ENCODE measurements around the gene BMP6. TPM values are rescaled to one million over a fixed set of nuclear protein-coding genes. Genes with fewer than 3 reads are reported as not detected.

The BMP6 gene
- total RNA-seq, 1 experiment from 2014 or later, result 0.15 TPM

DNA sequence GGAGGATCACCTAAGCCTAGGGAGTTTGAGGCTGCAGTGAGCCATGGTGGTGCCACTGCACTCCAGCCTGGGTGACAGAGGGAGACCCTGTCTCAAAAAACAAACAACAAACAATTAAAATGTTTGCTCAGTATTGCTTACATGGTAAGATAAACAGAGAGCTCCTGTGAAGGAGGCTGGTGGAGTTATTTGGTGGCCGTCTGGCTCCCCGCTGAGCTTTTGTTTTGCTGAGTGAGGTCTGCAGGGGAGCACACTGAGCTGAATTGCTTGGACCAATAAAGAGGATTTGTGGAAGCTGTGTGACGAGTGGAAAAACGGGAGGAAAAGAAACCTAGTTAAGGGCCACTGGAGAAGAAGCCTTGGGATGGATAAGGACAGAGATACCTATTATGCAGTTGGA, 41.1 kb upstream of the BMP6 start:
- Histone ChIP-seq H3K27ac (ENCODE audit: low read length) (peak overlapping the region; percentile 72), H3F3A (ENCODE audit: low read length, unreplicated experiment) (no peaks in the 10 kb centered on the region), H3K36me3 (ENCODE audit: low read depth, low read length) (no peaks in the 10 kb centered on the region), H3K9me3 (ENCODE audit: low read length) (no peaks in the 10 kb centered on the region), H3K4me2 (ENCODE audit: low read length) (no peak overlapping the region), H3K9me2 (replicated peaks; ENCODE audit: low read length) (no peaks in the 10 kb centered on the region), H3K27me3 (ENCODE audit: low read length) (no peaks in the 10 kb centered on the region), H3K4me1 (ENCODE audit: insufficient read depth, low read length) (peaks cover 14% of the 10 kb centered on the region), H3K79me2 (ENCODE audit: low read length) (no peaks in the 10 kb centered on the region), H3K4me3 (ENCODE audit: low read length) (no peak overlapping the region), H2AFZ (ENCODE audit: low read length) (no peak overlapping the region), H4K20me1 (ENCODE audit: low read length) (no peaks in the 10 kb centered on the region), H3K9ac (ENCODE audit: low read length) (no peak overlapping the region)
- ChIA-PET POLR2A (ENCODE audit: unreplicated experiment) (no interaction called here), CTCF (no interaction called here)
- intact Hi-C loops (cut with micrococcal nuclease), result no loop called here
- no TSS peak for BruUV-seq (replicated peaks)
- TF ChIP-seq EZH2phosphoT487 (IDR thresholded peaks at IDR 0.05; ENCODE audit: borderline replicate concordance, low read length) (no peak), CTCF (conservative IDR thresholded peaks at IDR 0.05; ENCODE audit: low read depth, low read length) (no peak), EZH2 (IDR thresholded peaks at IDR 0.05; ENCODE audit: low read length, unreplicated experiment) (no peak)
- DNase-seq, result no peak
- ATAC-seq, result no peak

GRCh38 chr6:7685276-7685675, 40.6 kb upstream of the BMP6 start:
- peak; percentile 96 for ATAC-seq
- ChIA-PET POLR2A (ENCODE audit: unreplicated experiment) (no interaction called here), CTCF (interaction anchor here (0.6 kb wide), 1 partner anchor 81 kb away, joined by 3 read pairs; no protein-coding TSS in a partner anchor)
- no peaks in the 10 kb centered on the region for H3K9me3 ChIP-seq (ENCODE audit: low read length)
- peak overlapping the region; percentile 55; the same call in 1 of the 2 replicates for H2AFZ ChIP-seq (ENCODE audit: low read length)
- H3K4me2 ChIP-seq (ENCODE audit: low read length), result peak overlapping the region; percentile 38
- peak; percentile 67 for DNase-seq
- H3K79me2 ChIP-seq (ENCODE audit: low read length), result no peaks in the 10 kb centered on the region
- H3K27ac ChIP-seq (ENCODE audit: low read length), result peak overlapping the region; percentile 72
- intact Hi-C loops (cut with micrococcal nuclease), result no loop called here
- H3K9ac ChIP-seq (ENCODE audit: low read length), result peak overlapping the region; percentile 25
- no peak overlapping the region for H3K4me3 ChIP-seq (ENCODE audit: low read length)
- H3K4me1 ChIP-seq (ENCODE audit: insufficient read depth, low read length), result peaks cover 14% of the 10 kb centered on the region
- H3F3A ChIP-seq (ENCODE audit: low read length, unreplicated experiment), result no peaks in the 10 kb centered on the region
- H3K9me2 ChIP-seq (replicated peaks; ENCODE audit: low read length), result no peaks in the 10 kb centered on the region
- H3K36me3 ChIP-seq (ENCODE audit: low read depth, low read length), result no peaks in the 10 kb centered on the region
- TF ChIP-seq EZH2phosphoT487 (IDR thresholded peaks at IDR 0.05; ENCODE audit: borderline replicate concordance, low read length) (no peak), CTCF (conservative IDR thresholded peaks at IDR 0.05; ENCODE audit: low read depth, low read length) (no peak), EZH2 (IDR thresholded peaks at IDR 0.05; ENCODE audit: low read length, unreplicated experiment) (no peak)
- H4K20me1 ChIP-seq (ENCODE audit: low read length), result no peaks in the 10 kb centered on the region
- H3K27me3 ChIP-seq (ENCODE audit: low read length), result no peaks in the 10 kb centered on the region
- no TSS peak for BruUV-seq (replicated peaks)

- Histone ChIP-seq H2AFZ (ENCODE audit: low read length) (no peak overlapping the region), H3K4me2 (ENCODE audit: low read length) (no peak overlapping the region), H3K9ac (ENCODE audit: low read length) (no peak overlapping the region), H3K36me3 (ENCODE audit: low read depth, low read length) (no peaks in the 10 kb centered on the region), H3K9me3 (ENCODE audit: low read length) (no peaks in the 10 kb centered on the region), H3K9me2 (replicated peaks; ENCODE audit: low read length) (no peaks in the 10 kb centered on the region), H3K27me3 (ENCODE audit: low read length) (no peaks in the 10 kb centered on the region), H3K4me3 (ENCODE audit: low read length) (no peak overlapping the region), H4K20me1 (ENCODE audit: low read length) (no peaks in the 10 kb centered on the region), H3K79me2 (ENCODE audit: low read length) (no peaks in the 10 kb centered on the region), H3F3A (ENCODE audit: low read length, unreplicated experiment) (no peaks in the 10 kb centered on the region), H3K27ac (ENCODE audit: low read length) (no peak overlapping the region), H3K4me1 (ENCODE audit: insufficient read depth, low read length) (peaks cover 34% of the 10 kb centered on the region)
- DNase-seq (no peak), ATAC-seq (no peak)
- intact Hi-C loops (cut with micrococcal nuclease), result no loop called here
- no TSS peak for BruUV-seq (replicated peaks)
- TF ChIP-seq EZH2 (IDR thresholded peaks at IDR 0.05; ENCODE audit: low read length, unreplicated experiment) (no peak), CTCF (conservative IDR thresholded peaks at IDR 0.05; ENCODE audit: low read depth, low read length) (no peak), EZH2phosphoT487 (IDR thresholded peaks at IDR 0.05; ENCODE audit: borderline replicate concordance, low read length) (no peak)
- POLR2A ChIA-PET (ENCODE audit: unreplicated experiment), result no interaction called here
- CTCF ChIA-PET, result no interaction called here
These were observed 38.5 kb upstream of the BMP6 start for GRCh38 chr6:7687145-7688111.

All from PC-3 (cell line).